Mammary epithelial cell (primary cell): Measurements from ENCODE around the gene TOX3.

Experiments
- EZH2 ChIP-seq: IDR thresholded peaks from 2 replicates; pipeline ENCODE4 v1.6.1; 2012; ENCODE audit warnings: low read length, inconsistent platforms, borderline replicate concordance
- TF ChIP-seq, protein P1 (sequence below), 2 donors: IDR thresholded peaks in 1 of 2; conservative IDR thresholded peaks in 1 of 2; 2 replicates each; pipeline ENCODE4 v1.5.1; 2011 to 2012; ENCODE audit warnings: inconsistent platforms in 2 of 2, low read length in 2 of 2, mild to moderate bottlenecking in 2 of 2, control low read depth in 1 of 2, low read depth in 1 of 2; ENCODE audit not compliant: insufficient read depth in 1 of 2; ENCODE audit errors: extremely low read depth in 1 of 2

DNA sequence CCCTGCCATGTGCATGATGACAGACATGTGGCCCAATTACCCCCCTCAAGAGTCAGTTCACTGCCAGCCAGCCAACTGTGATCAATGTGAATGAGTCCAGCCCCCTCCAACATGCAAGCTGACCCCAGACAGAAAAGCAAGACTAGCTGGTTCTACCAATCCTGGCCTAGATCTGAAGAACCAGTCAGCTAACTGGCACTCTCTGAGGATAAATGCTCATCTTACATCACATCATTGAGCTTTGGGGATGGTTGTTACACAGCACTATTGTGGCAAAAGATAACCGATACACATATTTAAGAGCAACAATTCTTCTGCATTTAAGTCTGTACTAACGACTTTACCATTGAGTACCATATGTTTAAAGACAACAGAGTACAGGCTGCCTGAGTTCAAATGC, 106.7 kb downstream of the TOX3 start:
- no peak for TF ChIP-seq EZH2
- TF ChIP-seq, protein P1, sequence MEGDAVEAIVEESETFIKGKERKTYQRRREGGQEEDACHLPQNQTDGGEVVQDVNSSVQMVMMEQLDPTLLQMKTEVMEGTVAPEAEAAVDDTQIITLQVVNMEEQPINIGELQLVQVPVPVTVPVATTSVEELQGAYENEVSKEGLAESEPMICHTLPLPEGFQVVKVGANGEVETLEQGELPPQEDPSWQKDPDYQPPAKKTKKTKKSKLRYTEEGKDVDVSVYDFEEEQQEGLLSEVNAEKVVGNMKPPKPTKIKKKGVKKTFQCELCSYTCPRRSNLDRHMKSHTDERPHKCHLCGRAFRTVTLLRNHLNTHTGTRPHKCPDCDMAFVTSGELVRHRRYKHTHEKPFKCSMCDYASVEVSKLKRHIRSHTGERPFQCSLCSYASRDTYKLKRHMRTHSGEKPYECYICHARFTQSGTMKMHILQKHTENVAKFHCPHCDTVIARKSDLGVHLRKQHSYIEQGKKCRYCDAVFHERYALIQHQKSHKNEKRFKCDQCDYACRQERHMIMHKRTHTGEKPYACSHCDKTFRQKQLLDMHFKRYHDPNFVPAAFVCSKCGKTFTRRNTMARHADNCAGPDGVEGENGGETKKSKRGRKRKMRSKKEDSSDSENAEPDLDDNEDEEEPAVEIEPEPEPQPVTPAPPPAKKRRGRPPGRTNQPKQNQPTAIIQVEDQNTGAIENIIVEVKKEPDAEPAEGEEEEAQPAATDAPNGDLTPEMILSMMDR (conservative IDR thresholded peaks at IDR 0.05 in 1 of 2, IDR thresholded peaks at IDR 0.05 in 1 of 2; ENCODE audit: extremely low read depth in 1 of 2, insufficient read depth in 1 of 2, low read depth in 1 of 2, low read length in 2 of 2): no peak
